GM23338 (cell line): ENCODE results near the gene DIO3. TPM values are rescaled to one million over a fixed set of nuclear protein-coding genes. Genes with fewer than 3 reads are reported as not detected.
A peak's percentile ranks its signal among the peaks of the same experiment; 100 is the strongest.

Source experiments
- ATAC-seq: fragments of 200-7000 bp; cut with Tn5 transposase; 3 replicates; pipeline ENCODE4 v1.9.1; 2020
- DNase-seq: peaks from one replicate; pipeline ENCODE4 v3.0.0-alpha.2; 2015; ENCODE audit warnings: low spot score
- H2AFZ ChIP-seq: fragments of 200-600 bp; sonication (generic); 2 replicates; pipeline ENCODE4 v1.8.0; 2016; ENCODE audit warnings: antibody characterized with exemption, mild to moderate bottlenecking, moderate library complexity
- H3F3A ChIP-seq: fragments of 200-600 bp; sonication (generic); replicated peaks from 2 replicates; pipeline ENCODE4 v1.8.0; 2017; ENCODE audit warnings: antibody characterized with exemption, mixed run types, low read depth
- H3K27ac ChIP-seq: fragments of 200-600 bp; sonication (generic); 2 replicates; pipeline ENCODE4 v1.6.1; 2016; ENCODE audit warnings: low read depth
- H3K27me3 ChIP-seq: fragments of 200-600 bp; sonication (generic); 2 replicates; pipeline ENCODE4 v1.8.0; 2016; ENCODE audit warnings: mild to moderate bottlenecking, mixed run types, moderate library complexity; ENCODE audit not compliant: insufficient read depth
- H3K36me3 ChIP-seq: fragments of 200-600 bp; sonication (generic); 2 replicates; pipeline ENCODE4 v1.8.0; 2016; ENCODE audit warnings: mild to moderate bottlenecking; ENCODE audit not compliant: insufficient read depth
- H3K4me1 ChIP-seq: fragments of 200-600 bp; sonication (generic); 2 replicates; pipeline ENCODE4 v1.8.0; 2016; ENCODE audit warnings: mild to moderate bottlenecking, moderate library complexity; ENCODE audit not compliant: insufficient read depth
- H3K4me2 ChIP-seq: fragments of 200-600 bp; sonication (generic); 2 replicates; pipeline ENCODE4 v1.7.1; 2017; ENCODE audit warnings: mixed run types
- H3K4me3 ChIP-seq: fragments of 200-600 bp; sonication (generic); 2 replicates; pipeline ENCODE4 v1.6.1; 2016; ENCODE audit warnings: mixed run types
- H3K79me2 ChIP-seq: fragments of 200-600 bp; sonication (generic); replicated peaks from 2 replicates; pipeline ENCODE4 v1.8.0; 2017; ENCODE audit warnings: mild to moderate bottlenecking; ENCODE audit not compliant: insufficient read depth
- H3K9me2 ChIP-seq: fragments of 200-600 bp; sonication (generic); 2 replicates; pipeline ENCODE4 v1.8.0; 2017; ENCODE audit not compliant: insufficient read depth
- H4K20me1 ChIP-seq: fragments of 200-600 bp; sonication (generic); replicated peaks from 2 replicates; pipeline ENCODE4 v1.8.0; 2017; ENCODE audit warnings: mild to moderate bottlenecking; ENCODE audit not compliant: insufficient read depth
- H3K27ac Mint-ChIP-seq: 2 replicates; pipeline ENCODE4 v1.8.0; 2020; ENCODE audit warnings: inconsistent platforms, mild to moderate bottlenecking, moderate library complexity, mixed read lengths
- H3K27me3 Mint-ChIP-seq: 3 replicates; pipeline ENCODE4 v1.8.0; 2022; ENCODE audit warnings: low read depth, mild to moderate bottlenecking, moderate library complexity, mixed read lengths, inconsistent platforms; ENCODE audit not compliant: insufficient read depth, poor library complexity
- H3K36me3 Mint-ChIP-seq: 3 replicates; pipeline ENCODE4 v1.8.0; 2021; ENCODE audit warnings: low read depth, mild to moderate bottlenecking, inconsistent platforms, moderate library complexity, mixed read lengths
- H3K4me1 Mint-ChIP-seq: 3 replicates; pipeline ENCODE4 v1.8.0; 2020; ENCODE audit warnings: mild to moderate bottlenecking, inconsistent platforms, mixed read lengths
- H3K4me3 Mint-ChIP-seq: 3 replicates; pipeline ENCODE4 v1.8.0; 2021; ENCODE audit warnings: moderate library complexity, mild to moderate bottlenecking, inconsistent platforms, mixed read lengths
- H3K9me3 Mint-ChIP-seq: 3 replicates; pipeline ENCODE4 v1.8.0; 2020; ENCODE audit warnings: moderate library complexity, mild to moderate bottlenecking, inconsistent platforms, mixed read lengths
- ETS1 ChIP-seq: IDR thresholded peaks from 2 replicates; pipeline ENCODE4 v1.6.1; 2016; ENCODE audit warnings: antibody characterized with exemption
- EZH2 ChIP-seq: fragments of 200-600 bp; sonication (generic); IDR thresholded peaks from one replicate; pipeline ENCODE4 v1.8.0; 2017; ENCODE audit warnings: antibody characterized with exemption, mild to moderate bottlenecking, low read depth; ENCODE audit not compliant: unreplicated experiment
- NANOG ChIP-seq: IDR thresholded peaks from 2 replicates; pipeline ENCODE4 v1.6.1; 2016; ENCODE audit warnings: antibody characterized with exemption, borderline replicate concordance
- ZNF114 ChIP-seq: fragments of 250-450 bp; sonication (Bioruptor Pico); IDR thresholded peaks from 2 replicates; pipeline ENCODE4 v1.5.0; 2020; ENCODE audit warnings: mild to moderate bottlenecking, moderate library complexity
- ZNF462 ChIP-seq: fragments of 250-450 bp; sonication (Bioruptor Pico); IDR thresholded peaks from 2 replicates; pipeline ENCODE4 v1.5.0; 2020; ENCODE audit warnings: mild to moderate bottlenecking, moderate library complexity
- polyA plus RNA-seq: library from polyadenylated mRNA; unstranded; fragments of >200 nt; fragmentation: Nextera tagmentation; extraction: Ambion mirVana; gene quantifications from 2 replicates; pipeline ENCODE4 v1.2.1, GENCODE V29; 2016
- total RNA-seq: library from RNA; depleted of rRNA; stranded (reverse); fragments of >200 nt; shearing (Covaris generic); gene quantifications from 2 replicates; pipeline ENCODE4 v1.2.3, GENCODE V29; 2014

DIO3 gene
- total and polyA plus RNA-seq, 2 experiments from 2014 or later, result 0.10 to 0.28 TPM

GRCh38 chr14:101561897-101562490 lies 699 bp downstream of the DIO3 start:
- Histone ChIP-seq H4K20me1 (peaks cover 6% of the 10 kb centered on the region), H3K79me2 (no peaks in the 10 kb centered on the region), H3F3A (no peaks in the 10 kb centered on the region), H3K27ac (no peak overlapping the region), H3K4me2 (no peak overlapping the region), H3K27me3 (peaks cover 94% of the 10 kb centered on the region), H3K4me3 (peak overlapping the region; percentile 24; the same call in 1 of the 2 replicates), H2AFZ (no peak overlapping the region), H3K9me2 (no peaks in the 10 kb centered on the region), H3K36me3 (no peaks in the 10 kb centered on the region), H3K4me1 (peaks cover 9% of the 10 kb centered on the region; the same call in 1 of the 2 replicates)
- H3K27ac Mint-ChIP-seq, result no peak overlapping the region
- peaks cover 10% of the 10 kb centered on the region for H3K36me3 Mint-ChIP-seq
- H3K9me3 Mint-ChIP-seq, result peaks cover 22% of the 10 kb centered on the region
- ATAC-seq (no peak), DNase-seq (peak; percentile 17)
- TF ChIP-seq ZNF114 (CRISPR knock-in tag) (no peak), EZH2 (peak; percentile 10), ETS1 (no peak), NANOG (no peak)
- no peak overlapping the region for H3K4me3 Mint-ChIP-seq
- H3K27me3 Mint-ChIP-seq, result peaks cover 89% of the 10 kb centered on the region
- peaks cover 15% of the 10 kb centered on the region for H3K4me1 Mint-ChIP-seq

GRCh38 chr14:101562659-101563351 lies 1.5 kb downstream of the DIO3 start:
- peak; percentile 9 for DNase-seq
- Histone ChIP-seq H2AFZ (no peak overlapping the region; the same call in 1 of the 2 replicates), H3K9me2 (no peaks in the 10 kb centered on the region), H3K36me3 (no peaks in the 10 kb centered on the region), H3K4me1 (peaks cover 9% of the 10 kb centered on the region; the same call in 1 of the 2 replicates), H3F3A (no peaks in the 10 kb centered on the region), H3K4me3 (peak overlapping the region; percentile 67), H3K79me2 (no peaks in the 10 kb centered on the region), H3K27ac (no peak overlapping the region), H4K20me1 (peaks cover 6% of the 10 kb centered on the region), H3K27me3 (peaks cover 94% of the 10 kb centered on the region), H3K4me2 (peak overlapping the region; percentile 92)
- H3K27ac Mint-ChIP-seq, result no peak overlapping the region
- H3K36me3 Mint-ChIP-seq, result peaks cover 10% of the 10 kb centered on the region
- ATAC-seq, result no peak
- TF ChIP-seq EZH2 (peak; percentile 18), ETS1 (no peak)
- H3K9me3 Mint-ChIP-seq, result peaks cover 22% of the 10 kb centered on the region
- H3K27me3 Mint-ChIP-seq, result peaks cover 90% of the 10 kb centered on the region
- H3K4me3 Mint-ChIP-seq, result peak overlapping the region; percentile 66
- H3K4me1 Mint-ChIP-seq, result peaks cover 15% of the 10 kb centered on the region

- H3K4me1 Mint-ChIP-seq, result peaks cover 15% of the 10 kb centered on the region
- H3K4me3 Mint-ChIP-seq, result peak overlapping the region; percentile 66
- H3K27ac Mint-ChIP-seq, result no peak overlapping the region
- H3K9me3 Mint-ChIP-seq, result peaks cover 22% of the 10 kb centered on the region
- Histone ChIP-seq H2AFZ (peak overlapping the region; percentile 86), H3K4me1 (peaks cover 9% of the 10 kb centered on the region; the same call in 1 of the 2 replicates), H3K4me2 (peak overlapping the region; percentile 92), H3K9me2 (no peaks in the 10 kb centered on the region), H4K20me1 (peaks cover 6% of the 10 kb centered on the region), H3K27ac (no peak overlapping the region), H3K36me3 (no peaks in the 10 kb centered on the region), H3K4me3 (peak overlapping the region; percentile 67), H3F3A (no peaks in the 10 kb centered on the region), H3K27me3 (peaks cover 94% of the 10 kb centered on the region), H3K79me2 (no peaks in the 10 kb centered on the region)
- peaks cover 10% of the 10 kb centered on the region for H3K36me3 Mint-ChIP-seq
- TF ChIP-seq EZH2, result peak; percentile 90
- no peak for TF ChIP-seq ZNF462
- ATAC-seq, result no peak
- peaks cover 91% of the 10 kb centered on the region for H3K27me3 Mint-ChIP-seq
- no peak for DNase-seq
Measured at GRCh38 chr14:101563352-101563653, 2.0 kb downstream of the DIO3 start.
